NCI-H2196 treated with DMSO at 0.1 percent for 48 hours (cell line): ENCODE results near the gene CAPN12.

Source experiments
- DNase-seq: peaks from one replicate; lab custom pipeline; 2025; ENCODE audit not compliant: unreplicated experiment; lab: John Stamatoyannopoulos, UW

CAPN12 gene

DNA sequence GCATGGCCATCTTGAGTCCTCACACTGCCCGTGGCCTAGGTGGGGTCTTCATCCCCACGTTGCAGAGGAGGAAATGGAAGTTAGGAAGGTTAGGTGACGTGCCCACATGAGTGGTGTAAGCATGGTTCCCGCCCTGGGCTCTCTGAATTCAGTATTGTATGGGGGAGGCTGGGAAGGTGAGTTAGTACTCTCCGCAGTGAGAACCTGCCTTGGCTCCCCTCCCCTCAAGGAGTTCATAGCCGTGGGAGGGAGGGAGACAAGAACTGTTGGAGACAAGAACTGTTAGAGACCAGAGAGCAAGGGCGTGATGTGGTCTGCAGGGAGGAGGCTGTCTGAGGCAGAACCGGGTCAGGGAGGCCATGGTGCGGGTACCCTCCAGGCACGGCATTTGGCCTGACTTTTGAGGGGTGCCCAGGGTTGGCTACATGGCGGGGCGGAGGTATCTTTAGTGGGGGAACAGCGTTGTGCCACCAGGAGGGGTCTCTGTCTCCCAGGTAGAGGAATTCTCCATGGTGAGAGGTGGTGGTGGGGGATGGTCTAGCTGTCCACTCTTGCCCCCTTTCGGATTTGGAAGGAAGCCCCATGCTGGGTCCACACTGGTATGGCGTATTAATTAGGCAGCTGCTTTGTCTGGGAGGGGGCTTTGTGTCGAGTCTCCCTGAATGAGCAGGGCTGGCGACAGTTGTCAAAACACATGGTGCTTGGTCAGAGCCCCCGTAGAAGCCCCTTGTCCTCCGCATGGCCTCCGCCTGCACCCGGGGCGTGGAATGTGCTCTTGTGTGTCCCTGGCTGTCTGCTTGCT lies 45.8 kb downstream of the CAPN12 start:
- no peak for DNase-seq

DNA sequence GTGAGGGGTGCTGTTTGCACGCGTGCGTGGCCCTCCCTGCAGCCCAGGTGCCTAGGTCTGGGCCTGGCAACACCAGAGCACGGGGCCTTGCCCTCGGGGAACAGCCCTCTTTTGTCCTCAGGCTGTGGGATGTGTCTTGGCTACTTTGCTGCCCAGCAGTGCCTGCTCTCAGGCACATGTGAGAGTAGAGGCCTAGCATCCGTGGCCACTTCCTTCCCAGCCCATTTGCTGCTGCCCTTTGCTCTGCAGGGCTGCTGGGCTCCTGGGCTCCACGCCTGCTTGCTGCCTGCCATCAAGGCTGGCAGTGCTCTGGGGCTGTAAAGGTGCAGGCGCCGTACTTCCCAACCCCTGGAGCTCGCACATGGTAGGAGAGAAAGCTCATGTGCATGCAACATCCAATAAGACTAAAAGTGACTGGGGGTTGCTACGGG lies 46.6 kb downstream of the CAPN12 start:
- DNase-seq = no peak

DNA sequence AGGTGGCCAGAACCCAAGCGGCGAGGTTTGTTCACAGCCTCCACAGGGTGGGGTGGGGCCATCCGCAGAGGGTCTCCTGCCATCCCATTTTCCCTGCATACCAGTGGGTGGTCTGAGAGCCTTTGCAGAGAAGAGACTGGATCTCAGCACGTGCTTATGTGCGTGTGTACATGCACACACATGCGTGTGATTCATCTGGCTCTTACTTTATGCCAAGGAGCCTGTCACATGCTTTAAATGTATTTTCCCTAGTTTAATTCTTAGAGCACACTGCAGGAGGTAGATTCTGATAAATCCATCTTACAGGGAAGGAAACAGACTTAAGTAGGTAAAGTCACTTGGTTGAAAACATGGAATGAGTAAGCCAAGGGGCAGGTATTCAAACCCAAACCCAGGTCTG lies 47.1 kb downstream of the CAPN12 start:
- no peak for DNase-seq

DNA sequence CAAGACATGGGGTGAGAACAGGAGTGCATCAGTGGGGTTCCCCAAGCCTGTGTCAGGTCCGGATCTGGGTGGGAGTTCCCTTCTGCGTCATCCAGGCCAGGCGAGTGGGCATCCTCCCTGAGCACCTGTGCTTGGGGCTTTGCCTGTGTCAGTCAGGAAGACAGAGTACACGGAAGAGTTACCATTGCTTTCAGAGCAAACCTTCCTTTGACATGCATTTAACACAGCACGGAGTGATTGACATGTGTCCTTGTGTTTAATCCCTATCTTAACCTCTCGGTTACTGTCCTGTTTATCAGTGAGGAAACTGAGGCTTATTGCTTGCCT lies 47.6 kb downstream of the CAPN12 start:
- DNase-seq = no peak

DNA sequence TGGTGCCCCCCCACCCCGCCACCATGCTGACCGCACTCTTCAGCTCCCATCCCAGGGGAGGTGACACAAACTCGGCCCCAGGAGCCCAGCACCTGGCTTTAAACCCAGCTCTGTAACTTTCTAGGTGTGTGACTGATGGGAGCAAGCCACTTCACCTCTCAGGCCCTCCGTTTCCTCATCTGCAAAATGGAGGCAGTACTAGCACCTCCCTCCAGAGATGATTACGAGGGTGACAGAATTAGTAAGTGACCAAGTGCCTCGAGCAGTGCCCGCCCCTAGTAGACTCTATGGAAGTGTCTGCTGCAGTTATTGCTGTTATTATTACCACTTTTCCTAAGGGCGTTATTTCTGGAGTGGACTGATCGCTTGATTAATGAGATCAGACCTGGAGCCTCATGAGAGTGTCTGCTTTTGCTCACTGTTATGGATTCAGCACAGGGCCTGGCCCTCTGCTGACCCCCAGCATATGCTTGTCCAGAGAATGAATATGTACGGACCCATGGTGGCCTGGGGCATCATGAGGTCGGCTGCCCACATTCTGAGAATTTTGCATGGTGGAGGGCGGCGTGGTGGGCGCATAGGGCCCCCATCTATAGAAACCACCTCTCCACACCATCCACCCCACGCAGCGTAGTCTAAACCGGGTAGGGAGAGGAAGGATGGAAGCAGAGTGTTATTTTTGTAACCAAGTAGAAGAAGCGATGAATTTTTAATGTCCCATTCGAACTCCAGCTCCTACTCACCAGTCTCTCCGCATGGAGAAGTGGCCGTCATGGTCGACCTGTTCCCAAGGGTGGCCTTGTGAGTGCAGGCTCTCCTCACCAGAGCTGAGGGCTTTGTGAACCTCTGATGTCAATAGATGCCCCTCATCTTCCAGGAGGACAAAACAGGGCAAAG lies 48.2 kb downstream of the CAPN12 start:
- no peak for DNase-seq

DNA sequence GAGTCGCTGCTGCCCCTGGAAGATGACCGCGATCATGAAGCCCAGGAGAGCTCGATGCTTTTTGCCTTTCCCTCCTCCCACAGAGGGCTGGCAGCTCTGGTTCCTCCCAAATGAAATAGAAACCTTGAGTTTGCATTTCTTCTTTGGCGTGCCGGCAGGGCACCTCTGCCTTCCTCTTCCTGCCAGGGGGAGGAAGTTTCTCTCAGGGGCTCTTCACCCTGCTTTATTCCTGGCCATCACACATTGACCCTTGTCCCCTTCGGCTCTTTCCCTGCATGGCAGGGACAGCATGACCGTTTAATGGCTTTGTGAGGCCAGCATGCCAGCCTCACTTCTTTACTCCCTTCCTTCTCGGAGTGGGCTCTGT lies 49.0 kb downstream of the CAPN12 start:
- DNase-seq = no peak

DNA sequence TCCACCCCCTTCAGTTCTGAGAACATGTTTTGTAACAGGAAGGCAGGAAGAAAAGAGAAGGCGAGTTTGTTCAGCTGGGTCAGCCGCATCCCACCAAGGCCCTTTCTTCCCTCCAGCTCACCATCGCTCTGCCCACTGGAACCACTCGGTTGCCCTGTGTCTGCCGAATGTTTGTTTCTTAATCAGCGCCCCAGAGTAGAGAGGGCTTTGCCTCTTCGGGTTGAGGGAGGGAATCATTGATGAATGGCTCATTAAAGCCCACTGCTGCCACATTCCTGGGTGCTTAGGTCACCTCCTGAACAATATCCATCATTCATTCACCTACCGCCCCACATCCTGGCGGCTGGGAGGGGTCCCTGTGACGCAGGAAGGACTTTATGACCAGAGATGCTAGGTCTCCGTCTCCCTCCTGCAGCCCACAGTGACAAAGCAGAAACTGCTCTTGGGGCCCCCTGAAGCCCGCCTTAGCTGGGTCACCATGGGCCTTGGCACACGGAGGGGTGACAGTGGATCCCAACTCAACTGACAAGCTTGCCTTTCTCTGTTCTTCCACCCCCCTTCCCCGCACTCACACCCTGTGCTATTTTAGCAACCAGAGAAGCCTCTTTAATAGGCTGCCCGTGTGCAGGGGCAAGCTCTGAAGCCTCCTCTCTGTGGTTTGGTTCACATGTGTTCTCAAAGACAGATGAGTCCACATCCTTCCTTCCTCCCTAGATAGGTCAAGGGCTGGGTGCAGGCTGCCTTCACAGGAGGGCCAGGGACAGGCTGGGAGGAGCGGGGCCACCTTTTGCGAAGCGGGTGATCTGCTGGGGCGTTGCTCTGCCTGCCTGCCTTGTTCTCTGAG lies 50.7 kb downstream of the CAPN12 start:
- no peak for DNase-seq

DNA sequence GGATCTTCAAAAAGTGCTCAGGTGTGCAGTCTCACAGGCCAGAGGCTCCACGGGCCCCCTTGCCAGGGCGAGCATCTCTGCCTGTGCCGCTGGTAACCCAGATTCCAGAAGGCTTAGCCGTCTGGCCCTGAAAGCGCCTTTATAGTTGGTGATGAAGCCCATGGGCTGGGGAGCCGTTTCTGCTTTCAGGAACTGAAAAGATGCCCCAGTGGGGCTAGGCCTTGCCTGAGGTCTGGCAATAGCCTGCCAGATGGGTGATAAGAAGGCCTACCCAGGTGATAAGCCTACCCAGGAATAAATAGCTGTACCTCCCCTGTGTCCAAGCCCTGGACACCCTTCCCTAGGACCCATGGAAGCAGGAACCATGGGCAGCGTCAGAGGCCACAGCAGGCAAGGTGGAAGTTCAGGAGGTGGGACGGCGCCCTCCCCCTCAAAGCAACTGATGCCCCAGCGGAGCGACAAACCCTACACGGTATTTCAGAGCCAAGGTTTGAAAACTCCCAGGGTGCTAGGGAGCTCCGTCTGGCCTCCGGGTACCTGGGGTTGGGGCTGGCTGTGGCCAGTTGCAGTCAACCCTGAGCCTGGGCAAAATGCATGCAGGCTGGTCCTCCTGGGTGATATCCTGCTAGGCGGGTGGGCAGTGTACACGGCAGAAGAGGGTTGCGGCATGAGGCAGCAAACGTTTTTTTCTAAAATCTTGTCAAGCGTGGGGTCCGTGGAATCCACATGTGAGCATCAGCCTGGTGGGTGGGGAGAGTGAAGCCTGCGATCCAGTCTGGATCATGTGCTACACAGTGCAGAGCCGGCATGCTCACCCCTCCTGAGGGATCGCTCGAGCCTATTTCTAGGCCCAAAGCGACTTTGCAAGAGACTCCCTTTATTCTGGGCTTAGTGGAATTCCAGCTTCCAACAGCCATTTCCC lies 51.6 kb downstream of the CAPN12 start:
- no peak for DNase-seq

DNA sequence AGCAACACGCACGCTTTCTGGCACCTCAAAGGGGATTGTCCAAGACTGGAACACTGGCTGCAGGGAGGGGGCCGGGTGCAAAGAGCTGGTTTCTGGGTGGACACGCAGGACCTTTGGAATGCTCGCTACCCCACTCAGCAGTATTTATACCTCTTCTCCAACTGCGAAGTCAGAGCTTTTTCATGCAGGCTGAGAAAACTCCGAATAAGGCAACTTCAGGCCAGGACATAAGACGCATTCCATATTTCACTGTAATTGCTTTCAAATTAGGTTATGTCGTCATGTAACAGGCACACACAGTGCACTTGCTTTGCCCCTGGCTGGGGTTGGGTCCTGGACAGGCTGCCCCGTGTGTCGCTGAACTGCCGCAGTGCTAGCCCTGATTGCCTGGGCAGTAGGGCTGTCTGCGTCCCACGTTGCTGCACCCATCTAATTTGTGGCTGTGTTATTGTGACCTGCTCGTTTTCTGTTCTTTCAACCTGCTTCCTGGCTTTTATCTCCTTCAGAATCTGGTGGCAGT lies 52.3 kb downstream of the CAPN12 start:
- no peak for DNase-seq

DNA sequence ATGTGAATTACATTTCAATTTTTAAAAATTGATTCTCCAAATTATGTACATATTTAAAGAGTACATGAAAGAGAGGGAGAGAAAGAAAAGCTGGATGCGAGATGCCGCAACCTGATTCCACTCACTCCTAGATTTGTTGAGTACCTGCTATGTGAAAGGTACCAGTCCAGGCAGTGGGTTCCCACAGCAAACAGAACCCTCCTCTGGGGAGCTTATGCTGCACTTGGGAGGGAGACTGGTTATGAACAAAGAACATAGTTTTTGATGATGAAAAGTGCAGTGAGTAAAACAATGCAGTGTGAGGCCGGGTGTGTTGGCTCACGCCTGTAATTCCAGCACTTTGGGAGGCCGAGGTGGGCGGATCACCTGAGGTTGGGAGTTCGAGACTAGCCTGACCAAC lies 53.4 kb downstream of the CAPN12 start:
- DNase-seq = no peak

DNA sequence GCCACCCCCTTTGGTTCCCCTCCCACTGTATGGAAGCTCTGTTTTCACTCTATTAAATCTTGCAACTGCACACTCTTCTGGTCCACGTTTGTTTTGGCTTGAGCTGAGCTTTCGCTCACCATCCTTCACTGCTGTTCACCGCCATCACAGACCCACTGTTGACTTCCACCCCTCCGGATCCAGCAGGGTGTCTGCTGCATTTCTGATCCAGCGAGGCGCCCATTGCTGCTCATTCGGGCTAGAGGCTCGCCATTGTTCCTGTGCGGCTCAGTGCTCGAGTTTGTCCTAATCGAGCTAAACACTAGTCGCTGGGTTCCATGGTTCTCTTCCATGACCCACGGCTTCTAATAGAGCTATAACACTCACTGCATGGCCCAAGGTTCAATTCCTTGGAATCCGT lies 54.1 kb downstream of the CAPN12 start:
- DNase-seq = no peak

DNA sequence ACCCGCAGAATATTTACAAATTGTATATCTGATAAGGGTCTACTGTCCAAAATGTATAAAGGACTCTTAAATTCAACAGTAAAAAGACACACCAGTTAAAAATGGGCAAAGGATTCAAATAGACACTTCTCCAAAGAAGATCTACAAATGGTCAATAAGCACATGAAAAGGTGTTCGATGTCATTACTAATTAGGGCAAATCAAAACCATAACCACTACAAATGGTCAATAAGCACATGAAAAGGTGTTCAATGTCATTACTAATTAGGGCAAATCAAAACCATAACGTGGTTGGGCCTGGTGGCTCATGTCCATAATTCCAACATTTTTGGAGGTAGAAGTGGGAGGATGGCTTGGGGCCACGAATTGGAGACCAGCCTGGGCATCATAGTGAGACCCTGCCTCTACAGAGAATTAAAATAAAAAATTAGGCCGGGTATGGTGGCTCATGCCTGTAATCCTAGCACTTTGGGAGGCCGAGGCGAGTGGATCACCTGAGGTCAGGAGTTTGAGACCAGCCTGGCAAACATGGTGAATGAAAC lies 56.4 kb downstream of the CAPN12 start:
- no peak for DNase-seq

DNA sequence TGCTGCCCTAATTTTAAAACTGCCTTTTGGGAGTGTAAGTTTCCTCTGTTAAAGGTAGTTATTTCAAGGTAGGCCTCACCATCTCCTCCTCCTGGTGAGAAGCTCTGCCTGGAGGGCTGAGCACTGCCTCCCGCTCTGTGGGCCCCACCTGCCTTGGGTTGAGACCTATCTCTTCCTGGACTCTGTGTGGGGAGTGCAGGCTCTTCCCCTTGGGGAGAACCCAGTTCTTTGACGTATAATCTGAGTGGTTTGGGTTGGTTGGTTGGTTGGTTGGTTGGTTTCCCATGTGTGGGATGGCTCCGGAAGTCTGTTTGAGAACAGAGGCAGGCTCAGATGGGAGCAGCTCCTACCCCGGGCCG lies 57.8 kb downstream of the CAPN12 start:
- no peak for DNase-seq

DNA sequence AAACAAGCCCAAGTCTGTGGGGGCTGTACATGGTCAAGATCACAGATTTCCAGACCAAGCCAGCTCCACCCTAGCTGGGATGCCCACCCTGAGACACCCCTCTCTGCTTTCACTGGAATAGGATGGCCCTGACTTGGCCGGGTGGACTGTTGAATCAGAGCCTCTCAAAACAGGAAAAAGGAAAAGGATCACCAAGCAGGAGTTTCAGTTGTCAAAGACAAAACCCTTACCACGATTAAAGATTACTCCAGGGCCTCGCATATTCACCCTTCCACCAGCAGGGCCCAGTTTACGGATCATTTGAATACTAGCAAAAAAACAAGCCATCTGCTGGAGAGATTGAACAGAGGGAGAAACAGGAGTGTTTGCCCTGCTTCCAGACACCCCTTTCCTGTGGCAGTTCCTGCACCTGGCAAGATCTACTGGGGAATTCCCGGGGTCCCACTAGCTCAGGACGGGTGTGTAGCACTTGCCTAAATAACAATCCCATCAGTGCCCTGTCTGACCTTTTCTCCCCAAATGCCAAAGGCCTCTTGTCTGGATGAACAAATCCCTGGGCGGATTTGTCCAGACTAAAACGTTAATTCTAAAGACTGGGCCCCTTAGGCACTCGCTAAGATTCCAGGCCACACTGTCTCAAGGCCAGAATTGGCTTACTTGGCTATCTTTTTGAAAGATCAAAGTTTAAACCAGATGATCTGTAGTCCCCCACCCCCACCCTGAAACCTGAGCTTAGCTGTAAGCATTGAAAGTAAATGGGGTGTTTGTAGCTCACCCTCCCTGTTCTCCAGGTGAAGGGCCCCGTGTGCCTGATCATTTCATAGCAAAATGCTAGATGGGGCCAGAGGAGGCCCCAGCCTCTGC lies 58.4 kb downstream of the CAPN12 start:
- peak; percentile 25 for DNase-seq

DNA sequence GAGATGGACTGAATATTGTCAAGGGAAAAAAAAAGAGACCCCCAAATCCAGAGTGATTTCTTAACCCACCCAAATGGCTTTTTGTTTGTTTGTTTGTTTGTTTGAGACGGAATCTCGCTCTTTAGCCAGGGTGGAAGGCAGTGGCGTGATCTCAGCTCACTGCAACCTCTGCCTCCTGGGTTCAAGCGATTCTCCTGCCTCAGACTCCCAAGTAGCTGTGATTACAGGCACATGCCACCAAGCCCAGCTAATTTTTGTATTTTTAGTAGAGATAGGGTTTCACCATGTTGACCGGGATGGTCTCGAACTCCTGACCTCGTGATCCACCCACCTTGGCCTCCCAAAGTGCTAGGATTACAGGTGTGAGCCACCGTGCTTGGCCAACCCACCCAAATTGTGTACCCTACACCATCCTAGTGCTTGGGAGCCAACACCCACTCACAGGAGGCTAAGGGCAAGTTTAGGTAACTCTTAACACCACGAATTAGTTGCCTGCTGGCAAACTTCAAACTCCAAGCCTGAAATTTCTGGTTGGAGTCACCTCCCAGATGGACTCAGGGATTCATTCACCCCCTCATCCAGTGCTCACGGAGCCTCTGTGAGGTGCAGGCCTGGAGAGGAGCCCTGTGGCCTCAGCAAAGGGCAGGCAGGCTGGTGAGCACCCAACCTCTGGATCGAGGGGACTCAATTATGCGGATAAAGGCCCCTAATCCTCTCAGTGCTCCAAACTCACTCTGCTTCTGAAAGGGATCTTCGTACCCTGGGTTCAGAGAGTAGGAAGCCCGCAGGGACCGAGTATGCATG lies 59.2 kb downstream of the CAPN12 start:
- no peak for DNase-seq

DNA sequence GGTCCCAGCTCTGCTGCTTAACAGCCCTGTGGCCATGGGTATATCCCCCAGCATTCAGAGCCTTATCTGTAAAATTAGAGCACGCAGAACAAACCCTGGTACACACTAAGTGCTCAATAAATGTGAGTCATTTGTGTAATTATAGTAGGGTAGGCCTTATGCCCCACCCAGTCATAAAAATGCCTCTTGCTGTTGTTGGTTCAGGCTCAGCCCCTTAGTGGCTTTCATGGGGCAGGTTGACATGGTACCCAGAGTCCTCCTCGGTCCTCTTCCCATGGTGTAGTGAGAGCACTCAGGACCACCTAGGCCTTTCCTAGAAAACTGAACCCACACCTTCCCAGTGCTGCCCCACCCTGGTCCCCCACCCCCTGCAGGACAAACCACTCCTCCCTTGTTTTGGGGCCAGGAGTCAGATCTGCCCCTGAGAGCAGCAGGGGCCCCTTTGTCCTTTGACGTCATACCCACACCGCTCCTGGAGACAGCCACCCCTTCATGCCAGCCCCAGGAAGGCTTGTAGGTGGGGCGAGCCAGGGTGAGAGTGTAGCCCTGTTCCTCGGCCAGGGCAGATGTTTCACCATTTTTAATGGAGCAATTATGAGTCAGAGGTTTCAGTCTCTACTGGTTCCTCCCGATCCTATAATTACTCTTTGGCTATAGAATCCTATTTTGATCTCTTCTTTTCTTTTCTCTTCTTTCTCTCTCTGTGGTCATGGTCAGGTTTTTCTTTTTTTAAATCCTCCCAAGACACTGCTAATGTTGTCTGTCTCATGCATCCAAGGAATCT lies 60.0 kb downstream of the CAPN12 start:
- no peak for DNase-seq

DNA sequence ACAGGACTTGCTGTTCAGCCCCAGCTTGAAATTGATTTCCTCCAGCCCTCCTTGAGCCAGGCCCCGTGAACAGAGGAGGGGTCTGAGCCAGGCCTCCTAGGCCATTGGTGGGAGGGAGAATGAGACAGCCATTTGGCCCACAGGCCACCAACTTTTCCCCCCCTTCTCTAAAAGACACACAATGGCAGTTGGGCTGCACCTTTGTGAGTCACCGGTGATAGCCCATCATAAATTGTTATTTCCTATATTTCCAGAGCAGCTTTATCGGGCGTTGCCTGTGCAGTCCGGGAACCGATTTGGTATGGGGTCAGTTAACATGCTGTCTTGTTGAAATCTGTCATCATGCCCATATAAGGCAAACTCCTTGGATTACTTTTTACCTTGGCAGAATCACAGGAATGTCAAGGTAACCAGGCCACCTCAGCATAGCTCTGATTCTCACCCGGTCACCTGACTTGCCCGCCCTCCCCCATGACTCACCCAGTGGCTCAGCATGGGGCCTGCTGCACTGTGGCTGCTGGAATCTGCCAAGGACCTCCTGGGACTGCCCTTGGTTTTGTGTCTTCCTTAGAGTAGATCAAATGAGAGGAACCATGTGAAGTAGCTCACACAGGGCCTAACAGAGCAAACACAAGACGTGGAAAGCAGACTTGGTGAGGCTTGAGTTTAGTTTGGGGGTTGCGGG lies 60.7 kb downstream of the CAPN12 start:
- DNase-seq = peak; percentile 92
